Measurements from ENCODE around the gene CLIC4. TPM values are rescaled to one million over a fixed set of nuclear protein-coding genes. Genes with fewer than 3 reads are reported as not detected.
A peak's percentile ranks its signal among the peaks of the same experiment; 100 is the strongest.

The CLIC4 gene
- total RNA-seq, 1 experiment from 2014 or later: 230 TPM

DNA sequence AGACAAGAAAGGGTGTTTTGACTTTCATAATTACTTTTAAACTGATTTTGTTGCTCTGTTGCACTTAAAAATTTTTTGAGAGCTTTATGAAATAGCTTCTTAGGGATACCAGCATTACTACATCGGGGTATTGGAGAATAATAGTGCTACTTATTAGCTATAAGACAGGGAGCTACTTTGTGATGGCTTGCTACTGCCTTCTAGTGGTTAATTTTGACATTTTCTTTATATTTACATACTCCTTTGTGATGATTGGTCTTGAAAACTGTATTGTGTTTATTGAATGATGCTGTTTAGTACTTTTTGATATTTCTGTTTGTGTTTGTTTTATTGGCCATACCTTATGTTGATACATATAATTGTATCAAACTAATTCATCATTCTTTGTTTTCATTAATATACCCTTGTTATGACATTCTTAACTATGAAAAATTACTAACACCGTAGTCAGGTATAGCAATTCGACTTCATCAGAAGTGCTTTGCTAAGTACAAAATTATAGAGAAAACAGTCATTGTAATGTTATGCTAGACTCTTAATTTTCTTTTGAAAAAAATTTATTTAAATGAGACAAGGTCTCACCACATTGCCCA lies 85.5 kb downstream of the CLIC4 start:
- Mint-ChIP-seq H3K4me1 (peaks cover 7 to 14% of the 10 kb centered on the region in 2 experiments), H3K27me3 (ENCODE audit: low read depth) (no peaks in the 10 kb centered on the region), H3K27ac (no peak overlapping the region), H3K4me3 (no peak overlapping the region), H3K36me3 (ENCODE audit: insufficient read depth in 1 of 3, low read depth in 3 of 3) (peaks cover 0 to 19% (median 11%) of the 10 kb centered on the region in 3 experiments; a peak in 4 of 7 replicates), H3K9me3 (no peaks in the 10 kb centered on the region)
- no peak overlapping the region for H3K18ac ChIP-seq (ENCODE audit: insufficient read length, low read depth, low read length)
- no peak overlapping the region for H3K4ac ChIP-seq (ENCODE audit: low read depth, low read length)
- peaks cover 3% of the 10 kb centered on the region for H3K79me1 ChIP-seq (ENCODE audit: insufficient read depth, low read depth, low read length, poor library complexity, severe bottlenecking)
- H4K91ac ChIP-seq (ENCODE audit: insufficient read length, low read depth, low read length): no peak overlapping the region
- H2BK20ac ChIP-seq (ENCODE audit: low read depth, low read length, poor library complexity, severe bottlenecking): no peak overlapping the region
- H3K9me3 ChIP-seq (ENCODE audit: control insufficient read depth, low read depth, low read length): no peaks in the 10 kb centered on the region
- H4K8ac ChIP-seq (replicated peaks; ENCODE audit: insufficient read length, low read depth, low read length): no peak overlapping the region
- H2BK12ac ChIP-seq (ENCODE audit: insufficient read length, low read depth, low read length): no peak overlapping the region
- no peaks in the 10 kb centered on the region for H3K23me2 ChIP-seq (ENCODE audit: insufficient read length, low read depth, low read length, poor library complexity, severe bottlenecking)
- no peak overlapping the region for H3K23ac ChIP-seq (ENCODE audit: insufficient read length, low read depth, low read length)
- H3T11ph ChIP-seq (ENCODE audit: low read length): no peak overlapping the region
- H2BK5ac ChIP-seq (ENCODE audit: insufficient read length, low read length): no peak overlapping the region
- no peak overlapping the region for H3K9ac ChIP-seq (ENCODE audit: extremely low read depth, insufficient read length, low read length)
- H4K20me1 ChIP-seq (ENCODE audit: control insufficient read depth, insufficient read depth, insufficient read length): no peaks in the 10 kb centered on the region
- H2AK5ac ChIP-seq (ENCODE audit: insufficient read length, low read length): no peak overlapping the region
- H3K4me1 ChIP-seq (ENCODE audit: insufficient read depth, low read length): no peaks in the 10 kb centered on the region
- H2BK120ac ChIP-seq (ENCODE audit: low read depth, low read length, poor library complexity, severe bottlenecking): no peak overlapping the region
- no CpG with 5 or more reads among the region's 3 CpGs for WGBS (ENCODE audit: extremely low coverage, insufficient read length, low lambda C conversion rate)
- no peak overlapping the region for H3K4me2 ChIP-seq (ENCODE audit: insufficient read depth, insufficient read length, low read length)
- TF ChIP-seq, protein P1, sequence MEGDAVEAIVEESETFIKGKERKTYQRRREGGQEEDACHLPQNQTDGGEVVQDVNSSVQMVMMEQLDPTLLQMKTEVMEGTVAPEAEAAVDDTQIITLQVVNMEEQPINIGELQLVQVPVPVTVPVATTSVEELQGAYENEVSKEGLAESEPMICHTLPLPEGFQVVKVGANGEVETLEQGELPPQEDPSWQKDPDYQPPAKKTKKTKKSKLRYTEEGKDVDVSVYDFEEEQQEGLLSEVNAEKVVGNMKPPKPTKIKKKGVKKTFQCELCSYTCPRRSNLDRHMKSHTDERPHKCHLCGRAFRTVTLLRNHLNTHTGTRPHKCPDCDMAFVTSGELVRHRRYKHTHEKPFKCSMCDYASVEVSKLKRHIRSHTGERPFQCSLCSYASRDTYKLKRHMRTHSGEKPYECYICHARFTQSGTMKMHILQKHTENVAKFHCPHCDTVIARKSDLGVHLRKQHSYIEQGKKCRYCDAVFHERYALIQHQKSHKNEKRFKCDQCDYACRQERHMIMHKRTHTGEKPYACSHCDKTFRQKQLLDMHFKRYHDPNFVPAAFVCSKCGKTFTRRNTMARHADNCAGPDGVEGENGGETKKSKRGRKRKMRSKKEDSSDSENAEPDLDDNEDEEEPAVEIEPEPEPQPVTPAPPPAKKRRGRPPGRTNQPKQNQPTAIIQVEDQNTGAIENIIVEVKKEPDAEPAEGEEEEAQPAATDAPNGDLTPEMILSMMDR (conservative IDR thresholded peaks at IDR 0.05): peak; percentile 89
- no peaks in the 10 kb centered on the region for H3K27me3 ChIP-seq (ENCODE audit: insufficient read depth, low read length)
- H3K56ac ChIP-seq (ENCODE audit: insufficient read length, low read depth, low read length): no peak overlapping the region
- H3K27ac ChIP-seq (ENCODE audit: insufficient read length, low read depth, low read length): no peak overlapping the region
- H3K14ac ChIP-seq (ENCODE audit: insufficient read depth, low read length): no peak overlapping the region
- no peak overlapping the region for H4K5ac ChIP-seq (ENCODE audit: insufficient read length, low read depth, low read length)
- H2BK15ac ChIP-seq (ENCODE audit: low read depth, low read length): no peak overlapping the region
- no peak overlapping the region for H2AFZ ChIP-seq (ENCODE audit: low read length)
- H3K79me2 ChIP-seq (ENCODE audit: insufficient read depth, low read length): no peaks in the 10 kb centered on the region; the same call in 1 of the 2 replicates
- no peak for DNase-seq

All from H9 (cell line).